HEK293 (cell line): ENCODE results near the gene PAQR6.

Experiments
- CTCF ChIP-seq: fragments of 450-650 bp; formaldehyde crosslinking; IDR thresholded peaks from 2 replicates; pipeline ENCODE4 v1.5.1; 2016; ENCODE audit warnings: missing biosample characterization, missing genetic modification characterization
- ZNF621 ChIP-seq: fragments of 450-650 bp; formaldehyde crosslinking; IDR thresholded peaks from 2 replicates; pipeline ENCODE4 v1.5.1; 2017; ENCODE audit warnings: missing biosample characterization, missing genetic modification characterization
- ZNF623 ChIP-seq: fragments of 450-650 bp; formaldehyde crosslinking; IDR thresholded peaks from 2 replicates; pipeline ENCODE4 v1.5.1; 2016; ENCODE audit warnings: missing biosample characterization, missing genetic modification characterization

GRCh38 chr1:156241311-156241811, 6.5 kb downstream of the PAQR6 start:
- TF ChIP-seq ZNF623 (no peak), ZNF621 (tag by site-specific recombination) (no peak), CTCF (tag by site-specific recombination) (no peak)
